Skin epidermis (tissue), 12 donors: ENCODE results near the gene ZNF215.
"Not testable (repeated sequence)": the region's sequence is repeated elsewhere in the genome, so short reads cannot be mapped to it uniquely, and the experiment has no call there.

ENCODE experiments used
- H3K27ac ChIP-seq, 21 experiments: fragments of 200-600 bp; sonication (generic) in 11 of 21; one replicate each; pipeline ENCODE4 v1.5.0; 2020; ENCODE audit warnings: mild to moderate bottlenecking in 3 of 21, inconsistent platforms in 2 of 21, moderate library complexity in 2 of 21
- H3K4me3 ChIP-seq, 7 experiments: fragments of 200-600 bp; sonication (generic) in 2 of 7; one replicate each; pipeline ENCODE4 v1.5.0; 2020; ENCODE audit warnings: inconsistent platforms in 2 of 7, mild to moderate bottlenecking in 2 of 7, moderate library complexity in 1 of 7

Gene ZNF215

GRCh38 chr11:6926208-6927029 is at the start of gene ZNF215:
TSS of gene ZNF215 (plus strand) at chr11:6926426. CDS start at chr11:6932273, 5,847 bp downstream.
- peak within 1 kb of the TSS in 14 of 21 experiments; percentile 11 to 71 (median 42) for H3K27ac ChIP-seq
- H3K4me3 ChIP-seq, result peak within 1 kb of the TSS; percentile 49 to 73 (median 59)

- no peak overlapping the region for H3K27ac ChIP-seq
- no peak overlapping the region for H3K4me3 ChIP-seq
These were observed 49.3 kb upstream of the ZNF215 start for GRCh38 chr11:6876914-6877313.

GRCh38 chr11:6882751-6883150 is 43.5 kb upstream of the ZNF215 start:
- H3K27ac ChIP-seq, result no peak overlapping the region
- H3K4me3 ChIP-seq, result no peak overlapping the region

- H3K27ac ChIP-seq, H3K4me3 ChIP-seq: not testable (repeated sequence)
These were observed 38.5 kb upstream of the ZNF215 start for GRCh38 chr11:6887711-6888110.

- Histone ChIP-seq H3K4me3 (no peak overlapping the region), H3K27ac (no peak overlapping the region)
These were observed 37.4 kb upstream of the ZNF215 start for GRCh38 chr11:6888830-6889229.

- no peak overlapping the region for H3K4me3 ChIP-seq
- no peak overlapping the region for H3K27ac ChIP-seq
These were observed 36.4 kb upstream of the ZNF215 start for GRCh38 chr11:6889835-6890234.

GRCh38 chr11:6892400-6892799 is 33.8 kb upstream of the ZNF215 start, which contains the start of gene OR2D2:
TSS of gene OR2D2 (minus strand) at chr11:6892500. CDS start at chr11:6892500, 0 bp downstream.
- no peak within 1 kb of the TSS for H3K4me3 ChIP-seq
- no peak within 1 kb of the TSS for H3K27ac ChIP-seq

- H3K4me3 ChIP-seq, result no peak overlapping the region
- no peak overlapping the region for H3K27ac ChIP-seq
These were observed 32.1 kb upstream of the ZNF215 start for GRCh38 chr11:6894097-6894496.

GRCh38 chr11:6895010-6895409 is 31.2 kb upstream of the ZNF215 start:
- no peak overlapping the region for H3K27ac ChIP-seq
- H3K4me3 ChIP-seq, result no peak overlapping the region

- Histone ChIP-seq H3K4me3 (no peak overlapping the region), H3K27ac (no peak overlapping the region)
These were observed 27.3 kb upstream of the ZNF215 start for GRCh38 chr11:6898911-6899310.

- no peak overlapping the region for H3K4me3 ChIP-seq
- H3K27ac ChIP-seq, result no peak overlapping the region
These were observed 25.8 kb upstream of the ZNF215 start for GRCh38 chr11:6900327-6900999.

- not testable (repeated sequence) for H3K27ac ChIP-seq, H3K4me3 ChIP-seq
These were observed 21.4 kb upstream of the ZNF215 start for GRCh38 chr11:6904804-6905203.

GRCh38 chr11:6911378-6911777 is 14.8 kb upstream of the ZNF215 start:
- H3K27ac ChIP-seq, result no peak overlapping the region
- H3K4me3 ChIP-seq, result no peak overlapping the region

- H3K4me3 ChIP-seq, result no peak overlapping the region
- no peak overlapping the region for H3K27ac ChIP-seq
These were observed 14.3 kb upstream of the ZNF215 start for GRCh38 chr11:6911948-6912347.

GRCh38 chr11:6919698-6920097 is 6.5 kb upstream of the ZNF215 start:
- H3K4me3 ChIP-seq, result no peak overlapping the region
- H3K27ac ChIP-seq, result no peak overlapping the region

GRCh38 chr11:6920702-6921101 is 5.5 kb upstream of the ZNF215 start, which contains the start of gene OR2D3:
TSS of gene OR2D3 (plus strand) at chr11:6921002. CDS start at chr11:6921002, 0 bp downstream.
- Histone ChIP-seq H3K4me3 (no peak within 1 kb of the TSS), H3K27ac (no peak within 1 kb of the TSS)

- no peak overlapping the region for H3K4me3 ChIP-seq
- H3K27ac ChIP-seq, result peak overlapping the region in 1 of 21 experiments; percentile 35
These were observed 1.1 kb upstream of the ZNF215 start for GRCh38 chr11:6925007-6925577.

- Histone ChIP-seq H3K4me3 (peak overlapping the region; percentile 49 to 73 (median 59)), H3K27ac (peak overlapping the region in 6 of 21 experiments; percentile 13 to 71 (median 46))
These were observed 504 bp upstream of the ZNF215 start for GRCh38 chr11:6925636-6926207.

- H3K4me3 ChIP-seq, result peak overlapping the region; percentile 49 to 73 (median 59)
- H3K27ac ChIP-seq, result peak overlapping the region in 9 of 21 experiments; percentile 28 to 71 (median 49)
These were observed 898 bp downstream of the ZNF215 start for GRCh38 chr11:6927030-6927617.

- Histone ChIP-seq H3K27ac (no peak overlapping the region), H3K4me3 (no peak overlapping the region)
These were observed 2.7 kb downstream of the ZNF215 start for GRCh38 chr11:6928916-6929315.
